ENCODE data around the gene EMP1. TPM values are rescaled to one million over a fixed set of nuclear protein-coding genes. Genes with fewer than 3 reads are reported as not detected.

EMP1 gene
- total RNA-seq, 1 experiment from 2014 or later, result 0.63 TPM

- H3K14ac ChIP-seq (ENCODE audit: insufficient read depth, low read length), result no peak overlapping the region
- H2BK15ac ChIP-seq (ENCODE audit: low read depth, low read length), result peak overlapping the region; percentile 52; the same call in 1 of the 2 replicates
- no peaks in the 10 kb centered on the region for H3K27me3 ChIP-seq (ENCODE audit: insufficient read depth, low read length)
- no peak overlapping the region for H4K5ac ChIP-seq (ENCODE audit: insufficient read length, low read depth, low read length)
- no peak overlapping the region for H2BK20ac ChIP-seq (ENCODE audit: low read depth, low read length, poor library complexity, severe bottlenecking)
- H2AK5ac ChIP-seq (ENCODE audit: insufficient read length, low read length), result no peak overlapping the region
- no peak overlapping the region for H2AFZ ChIP-seq (ENCODE audit: low read length)
- Mint-ChIP-seq H3K27ac (no peak overlapping the region), H3K36me3 (ENCODE audit: insufficient read depth in 1 of 3, low read depth in 3 of 3) (no peaks in the 10 kb centered on the region), H3K9me3 (no peaks in the 10 kb centered on the region), H3K4me3 (no peak overlapping the region), H3K4me1 (peaks cover 24 to 32% of the 10 kb centered on the region in 2 experiments), H3K27me3 (ENCODE audit: low read depth) (no peaks in the 10 kb centered on the region; the same call in 1 of the 2 replicates)
- H2BK120ac ChIP-seq (ENCODE audit: low read depth, low read length, poor library complexity, severe bottlenecking), result no peak overlapping the region
- no peak overlapping the region for H3K23ac ChIP-seq (ENCODE audit: insufficient read length, low read depth, low read length)
- H3K79me1 ChIP-seq (ENCODE audit: insufficient read depth, low read depth, low read length, poor library complexity, severe bottlenecking), result no peaks in the 10 kb centered on the region
- WGBS (ENCODE audit: extremely low coverage, insufficient read length, low lambda C conversion rate), result no CpG with 5 or more reads among the region's 3 CpGs
- H3K4me2 ChIP-seq (ENCODE audit: insufficient read depth, insufficient read length, low read length), result no peak overlapping the region
- H2BK12ac ChIP-seq (ENCODE audit: insufficient read length, low read depth, low read length), result no peak overlapping the region
- H4K91ac ChIP-seq (ENCODE audit: insufficient read length, low read depth, low read length), result peak overlapping the region; percentile 68
- no peak overlapping the region for H4K8ac ChIP-seq (replicated peaks; ENCODE audit: insufficient read length, low read depth, low read length)
- TF ChIP-seq CTCF (conservative IDR thresholded peaks at IDR 0.05), result no peak
- H3K4me1 ChIP-seq (ENCODE audit: insufficient read depth, low read length), result peaks cover 10% of the 10 kb centered on the region; the same call in 1 of the 2 replicates
- H3T11ph ChIP-seq (ENCODE audit: low read length), result no peak overlapping the region
- no peak overlapping the region for H3K4ac ChIP-seq (ENCODE audit: low read depth, low read length)
- H3K9ac ChIP-seq (ENCODE audit: extremely low read depth, insufficient read length, low read length), result no peak overlapping the region
- no peaks in the 10 kb centered on the region for H4K20me1 ChIP-seq (ENCODE audit: control insufficient read depth, insufficient read depth, insufficient read length)
- peaks cover 4% of the 10 kb centered on the region for H3K23me2 ChIP-seq (ENCODE audit: insufficient read length, low read depth, low read length, poor library complexity, severe bottlenecking)
- no peak overlapping the region for H3K27ac ChIP-seq (ENCODE audit: insufficient read length, low read depth, low read length)
- no peaks in the 10 kb centered on the region for H3K79me2 ChIP-seq (ENCODE audit: insufficient read depth, low read length)
- no peak overlapping the region for H3K18ac ChIP-seq (ENCODE audit: insufficient read length, low read depth, low read length)
- no peaks in the 10 kb centered on the region for H3K9me3 ChIP-seq (ENCODE audit: control insufficient read depth, low read depth, low read length)
- no peak overlapping the region for H3K56ac ChIP-seq (ENCODE audit: insufficient read length, low read depth, low read length)
- DNase-seq, result no peak
- no peak overlapping the region for H2BK5ac ChIP-seq (ENCODE audit: insufficient read length, low read length)
Measured at GRCh38 chr12:13257356-13257875, 60.9 kb downstream of the EMP1 start.

Measured in H9 (cell line).